ENCODE measurements around the gene P4HA1.
"Not testable (repeated sequence)": the region's sequence is repeated elsewhere in the genome, so short reads cannot be mapped to it uniquely, and the experiment has no call there.

The P4HA1 gene

GRCh38 chr10:73116017-73116416 is 19.4 kb upstream of the P4HA1 start:
- Histone ChIP-seq H3K9ac (ENCODE audit: low read depth, low read length) (no peak overlapping the region), H3K4me1 (ENCODE audit: control insufficient read depth, insufficient read depth, low read length) (peaks cover 7% of the 10 kb centered on the region), H3K4me3 (ENCODE audit: low read depth, low read length) (no peak overlapping the region), H3K27me3 (ENCODE audit: control insufficient read depth, insufficient read depth, low read length) (no peaks in the 10 kb centered on the region), H3K36me3 (ENCODE audit: control insufficient read depth, insufficient read depth, low read length) (no peaks in the 10 kb centered on the region), H3K9me3 (ENCODE audit: control insufficient read depth, insufficient read depth, low read length) (no peaks in the 10 kb centered on the region)

- no peaks in the 10 kb centered on the region for H3K27me3 ChIP-seq (ENCODE audit: control insufficient read depth, insufficient read depth, low read length)
- H3K9me3 ChIP-seq (ENCODE audit: control insufficient read depth, insufficient read depth, low read length) = no peaks in the 10 kb centered on the region
- H3K9ac ChIP-seq (ENCODE audit: low read depth, low read length) = no peak overlapping the region
- no peak overlapping the region for H3K4me3 ChIP-seq (ENCODE audit: low read depth, low read length)
- peaks cover 7% of the 10 kb centered on the region for H3K4me1 ChIP-seq (ENCODE audit: control insufficient read depth, insufficient read depth, low read length)
- no peaks in the 10 kb centered on the region for H3K36me3 ChIP-seq (ENCODE audit: control insufficient read depth, insufficient read depth, low read length)
Measured at GRCh38 chr10:73113551-73113950, 16.9 kb upstream of the P4HA1 start.

- H3K4me3 ChIP-seq (ENCODE audit: low read depth, low read length); H3K27me3 ChIP-seq (ENCODE audit: control insufficient read depth, insufficient read depth, low read length); H3K9me3 ChIP-seq (ENCODE audit: control insufficient read depth, insufficient read depth, low read length); H3K9ac ChIP-seq (ENCODE audit: low read depth, low read length); H3K4me1 ChIP-seq (ENCODE audit: control insufficient read depth, insufficient read depth, low read length); H3K36me3 ChIP-seq (ENCODE audit: control insufficient read depth, insufficient read depth, low read length): not testable (repeated sequence)
Measured at GRCh38 chr10:73112032-73112431, 15.4 kb upstream of the P4HA1 start.

- Histone ChIP-seq H3K4me3 (ENCODE audit: low read depth, low read length) (peak within 1 kb of the TSS; percentile 78), H3K9me3 (ENCODE audit: control insufficient read depth, insufficient read depth, low read length) (no peaks in the 10 kb centered on the region), H3K27me3 (ENCODE audit: control insufficient read depth, insufficient read depth, low read length) (no peaks in the 10 kb centered on the region), H3K4me1 (ENCODE audit: control insufficient read depth, insufficient read depth, low read length) (peaks cover 4% of the 10 kb centered on the region), H3K9ac (ENCODE audit: low read depth, low read length) (peak within 1 kb of the TSS; percentile 71), H3K36me3 (ENCODE audit: control insufficient read depth, insufficient read depth, low read length) (no peaks in the 10 kb centered on the region)
Measured at GRCh38 chr10:73110345-73110849, 13.7 kb upstream of the P4HA1 start, which contains the start of gene NUDT13. TSS of gene NUDT13 (plus strand) at chr10:73110455. CDS start at chr10:73114366, 3,911 bp downstream.

GRCh38 chr10:73109248-73109652 is 12.6 kb upstream of the P4HA1 start:
- not testable (repeated sequence) for H3K27me3 ChIP-seq (ENCODE audit: control insufficient read depth, insufficient read depth, low read length); H3K9me3 ChIP-seq (ENCODE audit: control insufficient read depth, insufficient read depth, low read length); H3K4me3 ChIP-seq (ENCODE audit: low read depth, low read length); H3K9ac ChIP-seq (ENCODE audit: low read depth, low read length); H3K4me1 ChIP-seq (ENCODE audit: control insufficient read depth, insufficient read depth, low read length); H3K36me3 ChIP-seq (ENCODE audit: control insufficient read depth, insufficient read depth, low read length)

- H3K9ac ChIP-seq (ENCODE audit: low read depth, low read length) = no peak overlapping the region
- H3K27me3 ChIP-seq (ENCODE audit: control insufficient read depth, insufficient read depth, low read length) = no peaks in the 10 kb centered on the region
- H3K9me3 ChIP-seq (ENCODE audit: control insufficient read depth, insufficient read depth, low read length) = no peaks in the 10 kb centered on the region
- H3K4me3 ChIP-seq (ENCODE audit: low read depth, low read length) = no peak overlapping the region
- H3K36me3 ChIP-seq (ENCODE audit: control insufficient read depth, insufficient read depth, low read length) = no peaks in the 10 kb centered on the region
- peaks cover under 1% of the 10 kb centered on the region for H3K4me1 ChIP-seq (ENCODE audit: control insufficient read depth, insufficient read depth, low read length)
Measured at GRCh38 chr10:73106301-73106700, 9.6 kb upstream of the P4HA1 start.

- H3K36me3 ChIP-seq (ENCODE audit: control insufficient read depth, insufficient read depth, low read length) = no peaks in the 10 kb centered on the region
- no peak overlapping the region for H3K4me3 ChIP-seq (ENCODE audit: low read depth, low read length)
- H3K27me3 ChIP-seq (ENCODE audit: control insufficient read depth, insufficient read depth, low read length) = no peaks in the 10 kb centered on the region
- H3K9me3 ChIP-seq (ENCODE audit: control insufficient read depth, insufficient read depth, low read length) = no peaks in the 10 kb centered on the region
- H3K9ac ChIP-seq (ENCODE audit: low read depth, low read length) = no peak overlapping the region
- H3K4me1 ChIP-seq (ENCODE audit: control insufficient read depth, insufficient read depth, low read length) = peaks cover 9% of the 10 kb centered on the region
Measured at GRCh38 chr10:73099141-73099540, 2.5 kb upstream of the P4HA1 start.

- Histone ChIP-seq H3K9me3 (ENCODE audit: control insufficient read depth, insufficient read depth, low read length) (no peaks in the 10 kb centered on the region), H3K4me1 (ENCODE audit: control insufficient read depth, insufficient read depth, low read length) (peaks cover 11% of the 10 kb centered on the region), H3K4me3 (ENCODE audit: low read depth, low read length) (peak overlapping the region; percentile 79), H3K36me3 (ENCODE audit: control insufficient read depth, insufficient read depth, low read length) (no peaks in the 10 kb centered on the region), H3K27me3 (ENCODE audit: control insufficient read depth, insufficient read depth, low read length) (no peaks in the 10 kb centered on the region), H3K9ac (ENCODE audit: low read depth, low read length) (peak overlapping the region; percentile 65)
Measured at GRCh38 chr10:73097305-73097670, 622 bp upstream of the P4HA1 start.

- H3K27me3 ChIP-seq (ENCODE audit: control insufficient read depth, insufficient read depth, low read length) = no peaks in the 10 kb centered on the region
- no peaks in the 10 kb centered on the region for H3K36me3 ChIP-seq (ENCODE audit: control insufficient read depth, insufficient read depth, low read length)
- H3K9me3 ChIP-seq (ENCODE audit: control insufficient read depth, insufficient read depth, low read length) = no peaks in the 10 kb centered on the region
- H3K9ac ChIP-seq (ENCODE audit: low read depth, low read length) = peak overlapping the region; percentile 95
- H3K4me3 ChIP-seq (ENCODE audit: low read depth, low read length) = peak overlapping the region; percentile 79
- peaks cover 11% of the 10 kb centered on the region for H3K4me1 ChIP-seq (ENCODE audit: control insufficient read depth, insufficient read depth, low read length)
Measured at GRCh38 chr10:73096041-73096448, 621 bp downstream of the P4HA1 start.

- H3K9me3 ChIP-seq (ENCODE audit: control insufficient read depth, insufficient read depth, low read length) = no peaks in the 10 kb centered on the region
- no peaks in the 10 kb centered on the region for H3K36me3 ChIP-seq (ENCODE audit: control insufficient read depth, insufficient read depth, low read length)
- no peaks in the 10 kb centered on the region for H3K27me3 ChIP-seq (ENCODE audit: control insufficient read depth, insufficient read depth, low read length)
- peak overlapping the region; percentile 79 for H3K4me3 ChIP-seq (ENCODE audit: low read depth, low read length)
- peak overlapping the region; percentile 95 for H3K9ac ChIP-seq (ENCODE audit: low read depth, low read length)
- peaks cover 11% of the 10 kb centered on the region for H3K4me1 ChIP-seq (ENCODE audit: control insufficient read depth, insufficient read depth, low read length)
Measured at GRCh38 chr10:73095481-73096021, 1.1 kb downstream of the P4HA1 start.

- no peaks in the 10 kb centered on the region for H3K36me3 ChIP-seq (ENCODE audit: control insufficient read depth, insufficient read depth, low read length)
- H3K4me1 ChIP-seq (ENCODE audit: control insufficient read depth, insufficient read depth, low read length) = peaks cover 11% of the 10 kb centered on the region
- no peaks in the 10 kb centered on the region for H3K27me3 ChIP-seq (ENCODE audit: control insufficient read depth, insufficient read depth, low read length)
- peak overlapping the region; percentile 79 for H3K4me3 ChIP-seq (ENCODE audit: low read depth, low read length)
- no peak overlapping the region for H3K9ac ChIP-seq (ENCODE audit: low read depth, low read length)
- H3K9me3 ChIP-seq (ENCODE audit: control insufficient read depth, insufficient read depth, low read length) = no peaks in the 10 kb centered on the region
Measured at GRCh38 chr10:73094986-73095480, 1.6 kb downstream of the P4HA1 start.

- Histone ChIP-seq H3K9me3 (ENCODE audit: control insufficient read depth, insufficient read depth, low read length) (no peaks in the 10 kb centered on the region), H3K27me3 (ENCODE audit: control insufficient read depth, insufficient read depth, low read length) (no peaks in the 10 kb centered on the region), H3K36me3 (ENCODE audit: control insufficient read depth, insufficient read depth, low read length) (no peaks in the 10 kb centered on the region), H3K4me3 (ENCODE audit: low read depth, low read length) (peak overlapping the region; percentile 79), H3K4me1 (ENCODE audit: control insufficient read depth, insufficient read depth, low read length) (peaks cover 11% of the 10 kb centered on the region), H3K9ac (ENCODE audit: low read depth, low read length) (no peak overlapping the region)
Measured at GRCh38 chr10:73093922-73094850, 2.5 kb downstream of the P4HA1 start.
